HG02571 (cell line): ENCODE results near the gene MAGOH.

Source experiments
- ATAC-seq: cut with Tn5 transposase; IDR thresholded peaks from one replicate; pipeline ENCODE4 v1.9.1; 2021; ENCODE audit warnings: mild to moderate bottlenecking, moderate library complexity; ENCODE audit not compliant: unreplicated experiment

Gene MAGOH

DNA sequence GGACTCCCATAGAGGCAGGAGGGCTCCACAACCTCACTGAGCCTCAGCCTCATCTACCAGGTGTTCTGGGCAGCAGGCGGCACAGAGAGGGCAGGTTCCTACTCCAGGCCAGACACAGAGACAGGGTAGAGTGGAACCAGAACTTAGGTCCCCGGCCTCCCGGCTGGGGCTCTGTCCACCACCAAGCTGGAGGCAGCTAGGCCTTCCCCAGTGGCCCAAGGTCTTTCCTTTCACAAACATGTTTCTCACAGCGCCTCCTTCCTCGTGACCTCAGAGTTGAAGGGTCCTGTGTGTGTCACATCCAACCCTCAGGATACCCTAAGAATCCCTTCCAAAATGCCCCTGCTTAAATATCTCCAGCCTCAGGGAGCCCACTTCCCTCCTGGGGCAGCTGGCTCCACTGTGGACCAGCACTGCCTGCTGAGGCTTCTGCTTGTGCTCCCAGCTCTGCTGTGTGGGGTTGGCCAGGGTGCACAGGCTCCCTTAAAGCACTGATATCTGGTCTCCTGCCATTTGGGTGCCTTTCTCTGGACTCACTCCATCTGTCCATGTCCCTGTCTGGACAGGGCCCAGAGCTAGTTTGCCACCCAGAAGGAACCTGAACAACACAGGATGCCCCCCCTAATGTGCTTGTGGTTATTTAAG is 33.2 kb upstream of the MAGOH start:
- ATAC-seq = no peak

DNA sequence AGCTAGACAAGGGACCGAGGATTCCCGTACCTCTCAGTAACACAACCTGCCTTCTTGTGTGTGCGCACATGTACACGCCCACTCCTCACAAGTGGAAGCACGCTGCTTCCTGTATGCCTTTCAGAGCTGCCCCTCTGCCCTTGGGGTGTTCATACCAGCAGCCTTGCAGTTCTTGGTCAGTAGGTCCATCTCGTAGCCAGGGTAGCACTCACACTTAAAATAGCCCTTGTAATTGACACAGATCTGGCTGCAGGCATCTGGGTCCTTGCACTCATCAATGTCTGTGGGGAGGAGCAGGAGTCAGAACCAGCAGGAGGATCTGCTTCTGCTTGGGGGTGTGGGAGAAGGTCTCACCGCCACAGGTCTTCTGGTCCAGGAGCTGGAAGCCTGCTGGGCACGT is 32.6 kb upstream of the MAGOH start:
- no peak for ATAC-seq

DNA sequence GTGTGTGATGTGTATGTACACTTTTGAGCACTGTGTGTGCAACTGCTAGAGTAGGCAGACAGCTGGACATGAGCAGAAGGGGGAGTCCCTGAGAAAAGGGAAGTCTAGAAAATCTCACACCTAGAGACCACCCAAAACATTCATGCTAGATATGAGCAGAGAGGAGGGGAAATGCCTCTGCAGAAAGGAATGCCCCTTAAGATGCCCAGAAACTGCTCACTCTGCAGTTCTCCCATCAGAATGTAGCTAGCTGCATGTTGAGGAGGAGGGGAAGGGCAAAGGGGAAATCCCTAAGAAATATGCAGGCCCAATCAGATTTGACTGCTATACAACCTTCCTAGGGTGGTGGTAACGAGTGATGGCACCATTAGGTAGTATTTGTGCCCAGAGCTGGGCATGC is 31.8 kb upstream of the MAGOH start:
- ATAC-seq = no peak

DNA sequence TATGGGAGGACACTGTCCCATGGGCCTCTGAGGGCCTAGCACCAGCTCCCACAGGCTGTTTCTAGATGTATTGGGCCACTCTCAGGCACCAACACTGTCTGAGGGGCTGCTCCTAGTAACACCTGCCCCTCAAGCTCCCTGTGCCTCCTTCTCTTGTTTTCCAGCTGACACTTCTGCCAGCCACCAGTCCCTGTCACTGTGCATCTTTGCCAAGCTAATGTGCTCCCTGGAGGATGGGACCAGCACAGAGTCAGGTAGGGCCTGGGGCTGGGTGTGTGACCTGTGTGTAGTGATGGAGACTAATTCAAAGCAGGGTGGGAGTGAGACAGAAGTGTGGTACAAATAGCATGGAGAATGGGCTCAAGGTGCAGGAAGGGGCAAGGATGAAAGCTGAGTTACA is 29.4 kb upstream of the MAGOH start:
- ATAC-seq = no peak

DNA sequence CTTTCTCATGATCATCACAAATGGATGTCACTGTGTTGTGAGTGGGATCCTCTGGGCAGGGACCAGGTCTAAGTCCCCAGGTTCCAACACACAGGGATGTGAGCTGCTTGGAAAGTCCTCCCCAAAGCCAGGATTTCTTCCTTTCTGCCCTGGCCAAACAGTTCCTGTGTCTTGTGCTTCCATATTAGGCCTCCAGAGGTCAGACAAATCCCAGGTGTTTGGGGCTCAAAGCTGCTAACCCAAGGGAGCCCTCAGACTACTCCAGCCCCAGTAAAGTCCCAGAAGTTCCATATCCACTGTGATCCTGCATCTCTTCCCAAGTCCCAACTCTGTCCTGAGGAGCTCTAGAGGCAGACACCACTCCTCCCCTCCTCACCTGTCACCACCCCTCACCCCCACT is 27.7 kb upstream of the MAGOH start:
- no peak for ATAC-seq

DNA sequence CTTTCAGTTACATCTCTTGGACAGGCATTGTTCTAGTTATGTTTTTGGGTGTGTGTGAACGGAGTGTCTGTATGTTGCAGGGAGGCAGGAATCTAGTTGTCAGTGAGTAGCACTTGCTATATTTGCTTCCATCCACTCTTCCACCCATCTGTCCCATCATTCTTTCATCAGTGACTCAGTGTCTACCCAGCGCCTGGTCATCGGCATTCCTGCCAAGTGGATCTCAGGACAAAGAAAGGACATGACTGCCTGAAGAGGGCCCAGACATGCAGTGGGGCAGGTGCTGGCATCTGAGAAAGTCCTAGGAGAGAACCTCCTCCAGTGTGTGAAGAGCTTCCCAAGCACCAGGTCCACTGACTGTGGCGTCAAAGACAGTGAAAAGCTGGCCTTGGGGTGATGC is 27.3 kb upstream of the MAGOH start:
- no peak for ATAC-seq

DNA sequence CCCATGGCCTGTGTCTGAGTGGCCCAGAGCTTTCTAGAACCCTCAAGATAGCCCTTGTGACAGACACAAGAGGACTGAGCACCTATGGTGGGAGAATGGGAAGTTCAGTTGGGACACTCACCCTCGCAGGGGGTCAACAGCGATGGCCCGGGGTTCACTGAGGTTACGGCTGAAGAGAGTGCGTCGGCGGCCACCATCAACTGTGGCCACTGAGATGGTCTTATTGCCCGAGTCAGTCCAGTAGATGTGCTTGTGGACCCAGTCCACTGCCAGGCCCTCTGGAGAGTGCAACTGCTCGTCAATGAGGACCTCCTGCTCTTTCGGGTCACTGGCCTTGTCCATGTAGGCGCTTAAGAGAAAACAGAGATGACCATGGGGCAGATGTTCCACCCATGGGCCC is 25.7 kb upstream of the MAGOH start:
- no peak for ATAC-seq

DNA sequence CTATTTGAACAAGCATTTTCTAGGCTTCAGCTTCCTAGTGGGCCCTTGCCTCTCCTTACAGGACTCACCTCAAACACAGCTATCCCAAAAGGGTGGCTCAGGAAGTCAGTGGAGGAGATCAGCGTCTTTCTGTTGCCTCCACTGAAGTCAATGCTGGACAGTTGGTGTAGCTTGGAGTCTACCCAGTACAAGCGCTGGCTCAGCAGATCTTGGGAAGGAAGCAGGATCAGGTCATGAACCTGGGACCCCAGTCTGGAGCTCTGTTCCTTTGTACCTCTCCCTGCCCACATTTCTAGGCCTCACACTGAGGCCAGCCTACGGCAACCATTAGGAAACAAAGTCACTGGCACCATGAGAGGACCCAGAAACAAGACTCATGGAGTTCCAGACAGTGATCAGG is 23.7 kb upstream of the MAGOH start:
- no peak for ATAC-seq

DNA sequence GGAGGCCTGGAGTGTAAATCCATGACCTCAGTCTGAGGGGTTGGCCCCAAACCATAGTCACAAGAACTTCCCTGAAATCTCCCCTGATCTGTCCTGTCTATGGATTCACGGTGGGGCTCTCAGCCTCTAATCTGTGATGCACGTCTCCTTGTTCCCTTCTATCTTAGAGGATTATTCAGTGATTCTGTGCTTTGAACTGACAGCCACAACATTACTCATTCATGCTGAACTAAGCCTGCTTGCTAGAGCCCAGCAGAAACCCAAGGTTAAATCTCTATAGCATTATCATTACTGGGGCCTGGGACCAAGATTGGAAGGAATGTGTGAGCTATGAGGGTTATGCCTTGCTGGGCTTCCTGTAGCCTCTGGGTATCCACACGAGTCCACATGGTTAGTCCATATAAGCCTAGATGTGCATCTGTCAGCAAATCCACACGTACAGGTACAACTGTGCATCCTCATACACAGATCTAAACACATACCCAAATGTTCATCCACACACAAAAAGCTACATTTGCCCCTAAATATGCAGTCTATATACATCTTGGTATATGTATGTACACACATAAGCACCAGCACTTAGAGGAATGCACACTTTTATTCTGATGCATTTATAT is 22.4 kb upstream of the MAGOH start:
- no peak for ATAC-seq

DNA sequence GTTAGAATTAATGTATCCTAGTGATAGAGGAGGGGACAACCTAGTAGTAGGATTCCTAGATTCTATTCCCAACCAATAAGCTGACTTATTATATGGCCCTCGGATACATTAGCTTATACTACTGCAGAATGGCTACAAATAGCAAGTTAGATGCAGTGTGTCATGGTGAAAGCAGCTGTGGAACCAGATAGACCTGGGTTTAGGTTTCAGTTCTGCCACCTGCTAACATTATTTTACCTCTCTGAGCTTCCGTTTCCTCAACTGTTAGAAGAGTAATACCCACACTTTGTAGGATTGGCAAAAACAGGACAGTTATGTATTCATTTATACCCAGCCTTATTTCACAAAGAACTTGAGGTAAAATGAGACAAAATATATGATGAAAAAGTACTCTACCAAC is 21.6 kb upstream of the MAGOH start:
- no peak for ATAC-seq

DNA sequence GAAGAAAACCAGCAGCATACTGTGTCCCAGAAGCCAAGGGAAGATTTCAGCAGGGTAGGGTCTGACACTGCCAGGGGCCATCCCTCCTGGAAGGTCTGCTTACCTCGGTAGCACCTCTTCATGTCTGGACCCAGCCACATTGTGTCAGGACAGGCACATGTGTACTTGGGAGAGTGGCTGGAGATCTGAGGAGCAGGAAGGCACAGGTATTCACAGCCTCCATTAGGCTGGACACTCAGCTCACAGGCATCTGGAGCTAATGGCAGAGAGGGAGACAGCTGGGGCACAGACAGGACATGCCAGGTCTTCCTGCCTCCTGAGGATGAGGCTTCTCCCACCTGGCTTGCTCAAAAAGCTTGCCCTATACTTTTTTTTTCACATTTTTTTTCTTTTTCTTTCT is 19.9 kb upstream of the MAGOH start:
- ATAC-seq = no peak

DNA sequence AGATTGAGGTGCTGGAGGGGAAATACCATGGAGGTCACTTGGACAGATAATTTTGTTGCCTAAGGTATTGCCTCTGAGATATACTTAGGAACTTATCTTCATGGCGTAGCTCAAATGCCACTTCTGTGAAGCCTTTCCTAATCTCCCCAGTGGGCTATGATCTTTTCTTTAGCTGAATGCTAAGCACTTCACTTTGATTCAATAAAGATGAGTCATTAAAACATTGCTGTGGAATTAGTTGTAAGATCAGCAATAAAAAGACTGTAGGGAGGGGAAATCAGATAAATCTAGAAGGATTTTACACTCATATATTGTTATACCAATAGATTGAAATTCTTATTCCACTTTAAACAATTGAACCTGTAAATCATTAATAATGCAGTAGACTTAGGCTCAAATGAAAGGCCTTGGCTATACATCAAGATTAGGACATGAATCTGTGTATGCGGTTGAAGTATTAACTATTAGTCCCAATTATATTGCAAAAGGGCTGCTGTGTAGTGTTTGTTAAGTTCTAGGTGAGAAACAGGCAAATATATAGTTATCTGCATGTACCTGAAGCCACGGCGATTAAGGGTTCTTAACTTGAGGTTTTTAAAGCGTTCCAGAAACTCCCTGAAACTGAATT is 19.2 kb upstream of the MAGOH start:
- ATAC-seq = no peak

DNA sequence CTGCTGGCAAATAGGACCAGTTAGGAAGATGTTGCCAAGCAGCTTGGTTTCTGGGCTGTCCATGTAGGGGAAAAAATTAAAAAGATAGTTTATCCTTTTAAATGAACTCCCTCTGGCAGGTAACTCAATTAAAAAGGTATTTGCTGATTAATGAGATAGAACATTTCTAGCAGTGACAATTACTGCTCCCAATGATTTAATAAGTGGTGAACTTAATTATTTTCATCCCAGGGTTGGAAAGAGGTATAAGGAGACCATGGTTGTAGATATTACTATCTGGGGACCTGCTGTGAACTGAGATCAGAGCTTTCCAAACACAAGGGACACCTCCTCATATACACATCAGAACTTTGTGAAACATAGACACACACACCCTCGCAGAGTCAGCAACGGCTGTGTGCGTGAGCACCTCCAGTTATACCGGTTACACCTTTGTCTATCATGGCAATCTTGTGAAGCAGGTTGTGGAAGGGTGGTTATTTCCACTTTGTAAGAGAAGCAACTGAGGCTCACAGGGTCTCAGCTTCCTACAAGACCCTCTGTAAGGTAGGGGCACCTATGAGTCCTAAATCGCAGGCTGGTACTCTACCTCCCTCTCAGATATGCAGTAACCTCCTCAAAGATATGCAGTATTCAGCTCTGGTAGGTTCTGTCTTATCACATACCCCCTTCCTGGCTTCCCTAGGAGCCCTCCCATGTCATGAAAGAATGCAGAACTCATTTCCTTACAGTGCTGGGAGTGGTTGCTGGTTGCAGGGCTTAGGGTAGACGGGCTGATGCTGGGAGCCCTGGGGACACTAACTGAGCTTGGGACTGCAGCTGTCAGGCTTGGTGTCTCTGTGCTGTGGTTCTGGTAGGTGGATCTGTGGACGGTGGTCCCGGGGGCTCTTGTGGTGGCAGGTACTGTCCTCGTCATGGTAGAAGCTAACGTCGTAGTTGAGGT is 18.5 kb upstream of the MAGOH start:
- no peak for ATAC-seq

DNA sequence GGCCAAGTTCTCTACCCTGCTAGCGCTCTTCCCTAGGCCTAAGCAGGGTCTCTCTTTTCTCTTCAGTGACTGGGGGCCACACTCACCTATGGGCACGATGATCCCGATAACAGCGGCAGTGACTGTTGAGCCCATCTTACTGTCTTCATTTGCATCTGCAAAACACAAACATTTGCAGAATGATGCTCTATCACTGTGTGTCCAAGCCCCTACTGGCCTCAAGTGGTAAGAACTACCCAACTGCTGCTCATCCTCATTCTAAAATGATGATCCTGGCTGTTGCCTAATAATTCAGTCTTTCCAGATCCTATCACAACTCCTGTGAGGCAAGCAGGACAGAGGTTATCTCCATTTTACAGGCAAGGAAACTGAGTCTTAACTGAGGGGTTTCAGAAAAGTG is 16.7 kb upstream of the MAGOH start:
- ATAC-seq = no peak

DNA sequence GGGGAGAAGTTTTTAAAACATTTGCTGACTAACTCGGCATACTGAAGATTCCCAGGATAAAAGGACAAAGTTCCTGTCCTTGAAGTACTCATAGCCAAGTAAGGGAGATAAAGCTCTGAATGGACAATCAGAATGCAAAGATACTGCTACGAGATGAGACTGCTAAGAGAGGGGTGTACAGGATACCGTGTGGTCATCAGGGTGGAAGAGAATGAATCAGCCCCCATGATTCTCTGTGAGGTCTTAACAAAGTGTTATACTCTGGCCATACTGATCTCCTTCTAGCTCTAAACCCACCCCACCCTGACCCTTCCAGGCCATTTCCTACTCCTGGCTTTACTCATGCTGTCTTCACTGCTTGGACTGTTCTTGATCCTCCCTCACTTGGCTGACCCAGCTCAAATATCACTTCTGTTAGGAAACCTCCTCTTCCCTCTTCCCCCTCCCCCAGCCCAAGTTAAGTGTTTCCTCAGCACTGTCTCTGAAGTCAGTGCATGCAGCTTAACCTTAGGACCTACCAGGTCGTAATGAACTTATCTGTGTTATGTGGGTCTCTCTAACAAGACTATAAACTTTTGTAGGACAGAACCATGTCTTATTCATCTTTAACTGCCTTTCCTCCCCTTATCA is 15.8 kb upstream of the MAGOH start:
- ATAC-seq = no peak

DNA sequence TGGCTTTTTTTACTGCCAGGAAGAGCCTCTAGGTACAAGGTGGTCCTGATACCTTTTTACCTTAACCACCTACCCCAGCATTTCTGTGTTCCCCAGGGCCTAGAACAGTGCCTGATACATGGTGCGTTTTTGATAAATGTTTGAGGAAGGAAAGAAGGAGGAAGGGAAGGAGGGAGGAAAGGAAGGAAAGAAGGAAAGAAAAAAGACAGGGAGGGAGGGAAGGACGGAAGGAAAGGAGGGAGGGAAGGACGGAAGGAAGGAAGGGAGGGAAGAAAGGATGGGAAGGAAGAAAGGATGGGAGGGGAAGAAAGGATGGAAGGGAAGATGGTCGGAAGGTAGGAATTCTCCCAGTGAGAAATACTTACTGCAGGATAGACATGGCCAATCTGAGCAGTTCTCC is 12.0 kb upstream of the MAGOH start:
- ATAC-seq = no peak

DNA sequence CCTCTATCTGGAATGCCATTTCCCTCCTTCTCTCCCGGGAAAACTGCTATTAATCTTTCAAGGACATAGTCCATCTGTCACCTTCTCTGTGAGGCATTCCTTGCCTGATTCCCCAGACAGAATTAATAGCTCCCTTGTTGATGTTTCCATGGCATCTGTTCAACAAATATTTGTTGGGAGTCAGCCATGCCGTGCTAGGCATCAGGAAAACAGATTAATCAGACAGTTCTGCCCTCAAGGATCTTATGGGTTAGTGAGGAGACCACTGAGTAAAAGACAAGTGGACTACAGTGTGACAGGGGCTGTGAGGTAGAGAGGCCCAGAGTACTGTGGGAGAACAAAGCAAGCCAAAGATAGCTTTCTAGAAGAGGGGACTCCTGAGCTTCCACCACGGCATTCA is 11.4 kb upstream of the MAGOH start:
- ATAC-seq = no peak

DNA sequence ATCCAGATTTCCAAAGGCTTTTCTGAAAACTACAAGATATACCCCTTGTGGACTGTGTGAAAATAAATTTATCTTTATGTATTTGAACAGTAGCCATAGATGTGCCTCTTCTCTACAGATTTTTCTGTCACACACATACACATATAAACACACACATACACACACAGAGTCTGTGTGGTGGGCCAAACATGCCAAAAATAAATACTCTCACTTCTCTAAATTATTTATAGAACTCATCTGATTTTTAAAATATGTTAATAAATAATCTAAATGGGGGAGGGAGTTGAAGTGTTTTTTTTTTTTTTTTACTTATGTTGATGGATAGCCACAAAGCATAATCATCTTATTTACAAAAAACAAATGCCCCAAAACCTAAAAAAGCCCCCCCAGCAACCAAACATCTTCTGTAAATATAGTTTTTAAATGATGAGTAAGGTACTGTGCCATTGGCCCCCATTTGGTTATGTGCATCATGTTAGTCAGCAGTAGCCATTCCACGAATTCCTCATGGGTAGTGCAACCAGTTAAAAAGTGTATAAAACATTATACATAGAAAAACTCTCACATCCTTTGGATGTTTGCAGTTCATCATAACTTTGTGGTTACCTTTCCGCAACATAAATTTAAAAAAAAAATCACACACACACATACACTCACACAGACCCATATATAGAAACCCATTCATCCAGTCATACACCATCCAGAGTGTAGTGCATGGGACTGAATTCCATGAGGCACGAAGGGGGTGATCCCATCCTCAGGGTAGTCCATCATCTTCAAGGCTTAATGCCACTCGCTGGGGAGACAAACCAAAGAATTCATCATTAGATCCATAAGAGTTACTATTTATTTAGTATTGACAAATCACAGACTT is 8.2 kb upstream of the MAGOH start:
- no peak for ATAC-seq

DNA sequence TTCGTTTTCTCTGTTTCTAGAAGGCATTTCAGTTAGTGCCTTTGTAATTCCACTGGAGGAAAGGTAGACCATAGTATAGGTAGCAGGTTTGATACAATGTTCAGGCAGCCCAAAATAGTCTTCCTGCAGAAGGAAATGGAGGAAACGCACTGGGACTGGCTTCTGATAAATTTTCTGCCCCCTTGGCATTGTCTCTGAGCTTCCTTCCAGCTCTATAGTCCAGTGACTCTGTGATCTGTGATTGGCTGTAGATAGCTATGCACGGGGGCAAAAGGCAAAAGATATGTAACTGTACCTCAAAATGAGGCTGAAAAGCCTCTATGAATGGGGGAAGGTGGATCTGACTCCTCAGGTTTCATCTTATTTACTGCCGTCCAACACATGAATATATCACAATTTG is 5.8 kb upstream of the MAGOH start:
- ATAC-seq = no peak

DNA sequence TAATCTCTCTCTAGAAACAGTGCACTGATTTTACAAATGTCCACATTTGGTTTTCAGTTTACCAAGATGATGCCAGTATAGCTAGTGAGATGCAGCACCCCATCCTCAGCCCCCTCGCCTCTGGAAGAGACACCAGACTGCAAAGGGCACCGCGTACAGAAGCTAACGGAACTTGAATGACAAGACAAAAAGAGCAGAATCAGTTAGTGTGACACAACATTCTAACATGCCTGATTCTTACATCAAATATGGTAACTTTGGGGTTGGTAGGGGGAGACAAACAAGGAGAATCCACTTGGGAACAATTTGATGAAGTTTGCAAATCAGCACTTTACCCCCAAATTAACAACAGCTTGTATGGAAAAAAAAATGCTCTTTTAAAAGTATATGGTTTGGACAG is 4.1 kb upstream of the MAGOH start:
- ATAC-seq = no peak
